ENCODE measurements around the gene JAM3.

Gene JAM3

DNA sequence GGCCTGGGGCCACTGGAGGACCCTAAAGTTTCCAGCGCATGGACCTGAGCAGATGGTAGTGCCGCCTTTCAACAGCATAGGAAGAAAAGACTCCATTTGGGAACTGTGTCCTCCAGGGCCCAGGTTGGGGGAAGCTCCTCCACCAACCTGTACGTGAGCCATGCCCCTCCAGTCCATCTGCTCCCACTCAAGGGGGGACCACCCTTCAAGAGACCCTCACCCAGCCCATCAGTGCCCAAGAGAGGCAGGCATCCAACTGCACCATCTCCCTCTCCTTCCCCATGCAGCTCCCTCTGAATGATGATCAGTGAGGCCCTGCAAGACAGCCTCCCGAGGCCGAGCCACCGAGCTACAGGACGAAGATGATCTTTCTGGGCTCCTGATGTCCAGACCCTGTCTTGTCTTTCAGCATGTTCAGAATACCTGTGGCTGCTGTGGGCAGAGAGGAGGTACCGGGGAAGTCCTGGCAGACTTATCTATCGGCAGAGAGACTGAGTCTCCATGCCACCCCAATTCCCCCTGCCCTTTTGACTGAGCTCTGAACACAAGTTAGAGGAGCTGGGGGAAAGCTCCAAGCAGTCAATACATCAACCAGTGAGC is 25.0 kb upstream of the JAM3 start:
- H3K9ac ChIP-seq (ENCODE audit: insufficient read length), result no peak overlapping the region
- H3K4me3 ChIP-seq, result no peak overlapping the region
- no peak overlapping the region for H3K27ac ChIP-seq
- no peaks in the 10 kb centered on the region for H3K36me3 ChIP-seq (ENCODE audit: insufficient read depth, low read length)
- DNase-seq (ENCODE audit: low read depth, low spot score), result no peak
- no peaks in the 10 kb centered on the region for H3K9me3 ChIP-seq (ENCODE audit: low read depth, low read length)
- TF ChIP-seq FOXP2 (optimal IDR thresholded peaks at IDR 0.05; ENCODE audit: control extremely low read depth, extremely low read length, insufficient read depth) (no peak), EZH2 (IDR thresholded peaks at IDR 0.05) (no peak), POLR2AphosphoS5 (IDR thresholded peaks at IDR 0.05; ENCODE audit: borderline replicate concordance, low read depth, low read length) (no peak)

DNA sequence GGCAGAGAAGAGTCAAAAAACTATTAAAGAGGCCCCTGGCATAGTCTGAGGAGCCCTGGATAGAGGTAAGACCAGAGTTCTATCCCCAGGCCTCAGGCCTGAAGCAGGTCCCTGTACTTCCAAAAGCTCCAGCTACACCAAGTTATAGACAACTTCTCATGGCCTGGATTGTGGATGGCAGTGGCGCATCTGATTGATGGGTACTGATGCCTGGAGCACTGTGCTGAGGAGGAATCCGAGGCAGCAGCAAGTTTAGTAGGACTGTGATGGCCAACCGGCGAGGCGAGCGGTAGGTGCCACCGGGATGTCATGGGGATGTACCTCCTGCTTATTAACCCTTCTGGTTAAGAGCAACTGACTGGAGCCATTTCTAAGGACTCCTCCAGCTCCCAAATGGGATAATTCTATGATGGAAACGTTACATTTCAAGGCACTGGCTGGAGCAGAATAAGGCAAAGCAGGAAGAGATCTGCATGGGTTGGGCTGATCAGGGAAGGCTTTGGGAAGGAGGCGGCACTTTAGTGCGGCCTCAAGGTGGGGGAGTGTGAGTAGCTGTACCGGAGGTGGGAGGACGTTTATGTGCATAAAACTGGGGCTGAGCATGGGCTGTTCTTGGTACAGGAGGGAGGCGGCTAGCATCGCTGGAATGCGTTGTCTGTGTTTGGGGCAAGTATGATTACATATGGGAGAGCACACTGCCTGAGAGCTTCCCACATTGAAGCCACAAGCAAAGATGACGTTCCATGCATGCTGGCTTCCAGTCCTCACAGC is 24.2 kb upstream of the JAM3 start:
- no peak for TF ChIP-seq FOXP2 (optimal IDR thresholded peaks at IDR 0.05; ENCODE audit: control extremely low read depth, extremely low read length, insufficient read depth)
- TF ChIP-seq EZH2 (IDR thresholded peaks at IDR 0.05), result no peak
- TF ChIP-seq POLR2AphosphoS5 (IDR thresholded peaks at IDR 0.05; ENCODE audit: borderline replicate concordance, low read depth, low read length), result no peak
- Histone ChIP-seq H3K9me3 (ENCODE audit: low read depth, low read length) (no peaks in the 10 kb centered on the region), H3K4me3 (no peak overlapping the region), H3K27ac (no peak overlapping the region), H3K9ac (ENCODE audit: insufficient read length) (no peak overlapping the region), H3K36me3 (ENCODE audit: insufficient read depth, low read length) (no peaks in the 10 kb centered on the region)
- DNase-seq (ENCODE audit: low read depth, low spot score), result no peak

DNA sequence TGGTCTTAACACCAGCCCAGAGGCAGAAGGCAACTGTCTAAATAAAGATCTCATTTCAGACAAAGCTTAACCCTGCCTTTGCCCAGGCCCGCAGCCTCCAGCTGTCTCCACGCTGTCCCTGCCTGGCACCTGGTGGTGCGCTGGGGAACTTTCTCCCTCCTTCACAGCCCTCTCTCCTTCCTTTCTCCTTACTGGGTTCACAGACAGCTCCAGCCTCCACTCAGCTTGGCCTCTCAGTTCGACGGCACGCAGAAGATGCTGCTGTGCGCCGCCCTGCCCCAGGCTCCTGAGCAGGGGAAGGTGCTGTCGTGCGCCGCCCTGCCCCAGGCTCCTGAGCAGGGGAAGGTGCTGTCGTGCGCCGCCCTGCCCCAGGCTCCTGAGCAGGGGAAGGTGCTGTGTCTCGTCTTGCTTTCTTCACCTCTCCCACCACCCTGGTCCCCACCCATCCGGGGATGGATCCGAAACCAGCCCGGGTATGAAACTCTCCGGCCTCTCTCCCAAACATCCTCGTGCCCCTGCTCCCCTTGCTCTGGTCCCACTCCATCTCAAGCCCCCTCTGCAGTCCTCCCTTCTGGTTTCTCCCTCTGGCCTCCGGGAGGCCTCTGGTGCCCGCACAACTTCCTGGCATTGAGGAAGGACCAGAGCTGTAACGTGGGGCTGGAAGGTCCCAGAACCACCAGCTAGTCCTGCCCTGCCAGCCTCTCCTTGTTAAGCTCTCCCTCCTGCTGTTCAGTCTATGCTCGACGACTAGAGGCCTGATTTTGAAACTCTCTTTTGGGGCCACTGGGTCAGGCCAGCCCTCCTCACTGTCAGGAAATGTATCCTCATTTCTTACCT is 22.9 kb upstream of the JAM3 start:
- Histone ChIP-seq H3K9me3 (ENCODE audit: low read depth, low read length) (no peaks in the 10 kb centered on the region), H3K27ac (no peak overlapping the region), H3K36me3 (ENCODE audit: insufficient read depth, low read length) (no peaks in the 10 kb centered on the region), H3K9ac (ENCODE audit: insufficient read length) (no peak overlapping the region), H3K4me3 (no peak overlapping the region)
- no peak for TF ChIP-seq EZH2 (IDR thresholded peaks at IDR 0.05)
- TF ChIP-seq FOXP2 (optimal IDR thresholded peaks at IDR 0.05; ENCODE audit: control extremely low read depth, extremely low read length, insufficient read depth), result no peak
- TF ChIP-seq POLR2AphosphoS5 (IDR thresholded peaks at IDR 0.05; ENCODE audit: borderline replicate concordance, low read depth, low read length), result no peak
- DNase-seq (ENCODE audit: low read depth, low spot score), result no peak

DNA sequence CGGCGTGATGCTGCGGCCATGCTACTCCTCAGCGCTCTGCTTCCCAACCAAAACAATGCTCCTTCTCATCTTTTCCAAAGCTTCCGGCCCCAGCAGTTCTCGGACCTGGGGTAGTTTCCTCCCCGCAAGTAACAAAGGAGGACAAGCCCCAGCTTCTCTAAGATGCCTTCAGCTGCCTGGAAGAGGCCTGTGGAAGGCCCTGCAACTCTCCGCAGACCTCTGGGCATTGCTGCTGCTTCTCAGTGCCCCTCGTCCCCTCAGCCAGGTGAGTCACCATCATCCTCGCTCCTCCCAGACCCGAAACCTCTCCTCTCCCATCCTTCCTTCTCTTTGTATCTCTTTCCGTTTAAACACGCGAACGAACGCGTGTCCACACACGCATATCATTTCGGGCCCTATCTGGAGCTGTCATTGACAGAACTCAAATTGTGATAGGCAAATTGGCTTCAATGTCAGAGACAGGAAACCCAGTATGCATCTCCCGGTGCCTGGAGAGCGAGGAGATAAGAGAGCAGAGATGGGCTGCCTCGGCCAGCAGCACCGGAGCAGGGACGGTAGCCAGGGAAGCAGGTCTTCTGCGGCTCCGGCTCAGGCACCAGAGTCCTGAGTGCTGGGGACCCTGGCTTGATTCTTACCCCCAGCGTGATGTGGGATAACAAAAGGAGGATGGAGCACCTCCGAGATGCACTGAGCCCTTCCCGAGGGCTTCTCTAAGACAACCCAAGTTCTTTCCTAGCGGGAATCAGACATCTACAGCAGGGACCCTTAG is 22.0 kb upstream of the JAM3 start:
- no peaks in the 10 kb centered on the region for H3K36me3 ChIP-seq (ENCODE audit: insufficient read depth, low read length)
- TF ChIP-seq POLR2AphosphoS5 (IDR thresholded peaks at IDR 0.05; ENCODE audit: borderline replicate concordance, low read depth, low read length), result no peak
- DNase-seq (ENCODE audit: low read depth, low spot score), result no peak
- H3K9ac ChIP-seq (ENCODE audit: insufficient read length), result no peak overlapping the region
- H3K9me3 ChIP-seq (ENCODE audit: low read depth, low read length), result no peaks in the 10 kb centered on the region
- H3K27ac ChIP-seq, result no peak overlapping the region
- H3K4me3 ChIP-seq, result no peak overlapping the region

GRCh38 chr11:134047586-134047999 is 21.3 kb upstream of the JAM3 start:
- no peak overlapping the region for H3K9ac ChIP-seq (ENCODE audit: insufficient read length)
- TF ChIP-seq FOXP2 (optimal IDR thresholded peaks at IDR 0.05; ENCODE audit: control extremely low read depth, extremely low read length, insufficient read depth) (no peak), POLR2AphosphoS5 (IDR thresholded peaks at IDR 0.05; ENCODE audit: borderline replicate concordance, low read depth, low read length) (no peak), EZH2 (IDR thresholded peaks at IDR 0.05) (no peak)
- H3K4me3 ChIP-seq, result no peak overlapping the region
- DNase-seq (ENCODE audit: low read depth, low spot score), result no peak
- no peak overlapping the region for H3K27ac ChIP-seq
- no peaks in the 10 kb centered on the region for H3K9me3 ChIP-seq (ENCODE audit: low read depth, low read length)
- H3K36me3 ChIP-seq (ENCODE audit: insufficient read depth, low read length), result no peaks in the 10 kb centered on the region

- Histone ChIP-seq H3K9me3 (ENCODE audit: low read depth, low read length) (no peaks in the 10 kb centered on the region), H3K9ac (ENCODE audit: insufficient read length) (no peak overlapping the region), H3K4me3 (no peak overlapping the region), H3K36me3 (ENCODE audit: insufficient read depth, low read length) (no peaks in the 10 kb centered on the region), H3K27ac (no peak overlapping the region)
- TF ChIP-seq POLR2AphosphoS5 (IDR thresholded peaks at IDR 0.05; ENCODE audit: borderline replicate concordance, low read depth, low read length) (no peak), FOXP2 (optimal IDR thresholded peaks at IDR 0.05; ENCODE audit: control extremely low read depth, extremely low read length, insufficient read depth) (no peak), EZH2 (IDR thresholded peaks at IDR 0.05) (no peak)
- DNase-seq (ENCODE audit: low read depth, low spot score), result no peak
Measured at GRCh38 chr11:134048028-134048427, 20.8 kb upstream of the JAM3 start.

DNA sequence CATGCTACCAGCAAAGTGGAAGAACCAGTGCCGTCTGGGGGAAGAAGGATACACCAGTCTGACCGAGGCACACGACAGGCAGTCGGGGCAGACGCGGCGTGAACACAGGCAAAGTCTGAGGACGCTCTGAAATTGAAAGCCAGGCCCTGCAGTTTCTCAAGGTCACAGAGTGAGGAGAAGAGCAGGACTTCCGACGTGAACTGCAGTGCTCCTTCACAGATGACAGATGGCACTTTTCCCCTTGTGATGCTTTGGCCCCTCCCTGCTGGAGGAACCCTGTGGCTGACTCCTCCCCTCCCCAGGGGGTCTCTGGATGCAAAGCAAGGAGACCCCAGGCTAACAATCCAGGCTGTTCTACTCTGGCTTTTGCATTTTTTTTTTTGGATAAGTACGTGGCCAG is 19.6 kb upstream of the JAM3 start:
- H3K4me3 ChIP-seq, result no peak overlapping the region
- TF ChIP-seq EZH2 (IDR thresholded peaks at IDR 0.05), result no peak
- no peak for TF ChIP-seq POLR2AphosphoS5 (IDR thresholded peaks at IDR 0.05; ENCODE audit: borderline replicate concordance, low read depth, low read length)
- TF ChIP-seq FOXP2 (optimal IDR thresholded peaks at IDR 0.05; ENCODE audit: control extremely low read depth, extremely low read length, insufficient read depth), result no peak
- H3K36me3 ChIP-seq (ENCODE audit: insufficient read depth, low read length), result no peaks in the 10 kb centered on the region
- H3K27ac ChIP-seq, result no peak overlapping the region
- H3K9me3 ChIP-seq (ENCODE audit: low read depth, low read length), result no peaks in the 10 kb centered on the region
- no peak overlapping the region for H3K9ac ChIP-seq (ENCODE audit: insufficient read length)
- no peak for DNase-seq (ENCODE audit: low read depth, low spot score)

Measured in SK-N-MC (cell line).